Measurements from ENCODE around the gene FGF22.

GRCh38 chr19:611481-611868, 28.2 kb upstream of the FGF22 start:
- TF ChIP-seq POLR2A (IDR thresholded peaks at IDR 0.05) (no peak), CTCF (IDR thresholded peaks at IDR 0.05) (no peak)
